LNCaP clone FGC (cell line): ENCODE measurements around the gene IFIT2.

Experiments
- DNase-seq: peaks from one replicate; pipeline ENCODE4 v3.0.0-alpha.2; 2011; ENCODE audit warnings: low read depth
- H3K4me3 ChIP-seq: 2 replicates; pipeline ENCODE4 v1.5.1; 2011; ENCODE audit warnings: mild to moderate bottlenecking, low read depth, low read length, control low read depth
- CTCF ChIP-seq: IDR thresholded peaks from 2 replicates; pipeline ENCODE4 v1.5.1; 2012; ENCODE audit warnings: mild to moderate bottlenecking; ENCODE audit not compliant: control insufficient read depth, insufficient read depth; ENCODE audit errors: extremely low read depth

Gene IFIT2

GRCh38 chr10:89294721-89295239 is 7.1 kb upstream of the IFIT2 start:
- TF ChIP-seq CTCF: no peak
- H3K4me3 ChIP-seq: no peak overlapping the region
- DNase-seq: no peak

GRCh38 chr10:89295597-89295996 is 6.2 kb upstream of the IFIT2 start:
- no peak for TF ChIP-seq CTCF
- no peak for DNase-seq
- no peak overlapping the region for H3K4me3 ChIP-seq

- no peak for DNase-seq
- no peak for TF ChIP-seq CTCF
- H3K4me3 ChIP-seq: no peak overlapping the region
Measured at GRCh38 chr10:89296220-89296648, 5.6 kb upstream of the IFIT2 start.

- no peak for TF ChIP-seq CTCF
- no peak overlapping the region for H3K4me3 ChIP-seq
- no peak for DNase-seq
Measured at GRCh38 chr10:89297356-89297755, 4.5 kb upstream of the IFIT2 start.

GRCh38 chr10:89297791-89298190 is 4.1 kb upstream of the IFIT2 start:
- no peak for TF ChIP-seq CTCF
- no peak for DNase-seq
- H3K4me3 ChIP-seq: no peak overlapping the region

GRCh38 chr10:89299031-89299430 is 2.8 kb upstream of the IFIT2 start:
- DNase-seq: no peak
- TF ChIP-seq CTCF: no peak

GRCh38 chr10:89301232-89301631 is 614 bp upstream of the IFIT2 start:
- no peak for TF ChIP-seq CTCF
- DNase-seq: no peak
- H3K4me3 ChIP-seq: peak overlapping the region; percentile 48

More at GRCh38 chr10:89299031-89299430, 2.8 kb upstream of the IFIT2 start:
- H3K4me3 ChIP-seq: no peak overlapping the region
